DOHH2 (cell line): ENCODE data around the gene CAPN14.

ENCODE experiments used
- CTCF ChIP-seq: fragments of 200-600 bp; sonication (generic); IDR thresholded peaks from one replicate; pipeline ENCODE4 v1.5.1; 2014; ENCODE audit warnings: antibody characterized with exemption, mild to moderate bottlenecking, low read depth, low read length; ENCODE audit not compliant: poor library complexity, severe bottlenecking
- EZH2phosphoT487 ChIP-seq: fragments of 200-600 bp; sonication (generic); IDR thresholded peaks from 2 replicates; pipeline ENCODE4 v1.6.1; 2017; ENCODE audit warnings: borderline replicate concordance, mild to moderate bottlenecking, antibody characterized with exemption, low read length, moderate library complexity, mixed read lengths

GRCh38 chr2:31193806-31194205 lies 23.5 kb downstream of the CAPN14 start:
- TF ChIP-seq CTCF (no peak), EZH2phosphoT487 (no peak)
